GM19452 (cell line): ENCODE measurements around the gene GLIPR2.
"Not testable (repeated sequence)": the region's sequence is repeated elsewhere in the genome, so short reads cannot be mapped to it uniquely, and the experiment has no call there.

Source experiments
- ATAC-seq: cut with Tn5 transposase; IDR thresholded peaks from one replicate; pipeline ENCODE4 v1.9.1; 2021; ENCODE audit not compliant: unreplicated experiment

Gene GLIPR2

DNA sequence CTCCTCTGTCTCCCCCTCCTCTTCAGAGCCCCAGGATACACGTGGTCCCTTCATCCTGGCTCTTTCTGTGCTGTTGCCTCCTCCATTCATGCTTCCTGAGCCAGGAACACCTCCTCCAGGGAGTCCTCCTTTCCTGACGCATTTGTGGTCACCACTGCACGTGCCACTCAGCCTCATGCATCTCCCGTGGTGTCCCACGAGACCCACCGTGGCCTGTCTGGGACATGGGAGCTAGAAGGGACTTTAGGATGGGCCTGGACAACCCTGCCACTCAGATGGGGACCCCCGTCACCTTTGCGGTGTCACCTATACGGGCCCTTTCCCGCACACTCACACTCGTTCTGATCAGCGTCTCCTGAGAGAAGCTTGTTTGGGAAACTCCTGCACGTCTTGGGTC is 6.7 kb downstream of the GLIPR2 start:
- ATAC-seq = no peak

DNA sequence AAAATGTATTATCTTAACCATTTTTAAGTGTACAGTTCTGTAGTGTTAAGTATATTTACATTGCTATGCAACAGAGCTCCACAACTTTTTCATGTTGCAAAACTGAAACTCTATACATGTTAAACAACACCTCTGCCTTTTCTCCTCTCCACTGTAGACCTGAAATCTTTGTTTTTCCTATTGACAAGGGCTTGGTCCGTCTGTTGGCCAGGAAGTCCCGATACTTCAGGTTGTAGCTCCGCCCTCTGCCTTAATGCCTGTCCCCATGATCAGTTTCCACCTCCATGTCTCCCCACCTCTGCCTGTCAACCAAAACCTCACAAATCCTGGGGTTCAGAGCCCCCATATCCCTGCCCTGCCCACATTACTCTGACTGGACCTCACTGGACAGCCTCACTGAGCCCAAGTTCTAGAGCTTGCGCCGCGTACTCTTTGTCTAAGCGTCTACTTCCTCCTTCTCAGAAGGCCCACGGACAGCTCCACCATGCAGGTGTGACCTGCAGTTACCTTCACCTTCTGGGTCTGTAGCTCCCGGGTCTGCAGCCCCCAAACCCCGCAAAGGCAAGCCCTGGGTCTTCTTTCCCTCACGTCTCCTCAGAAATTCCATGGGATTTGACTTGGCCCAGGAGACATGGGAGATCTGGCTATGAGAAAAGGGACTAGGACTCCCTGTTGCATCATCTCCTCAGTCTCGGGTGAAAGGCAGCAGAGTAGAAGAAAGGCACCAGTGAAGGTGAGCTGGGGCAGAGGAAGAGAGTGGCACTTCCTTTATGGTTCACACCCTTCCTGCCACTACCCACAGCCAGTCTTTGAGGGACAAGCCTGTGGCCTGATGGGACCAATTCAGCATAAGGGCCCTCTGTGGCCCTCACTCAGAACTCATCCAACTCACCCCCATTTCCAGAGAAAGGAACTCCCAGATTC is 8.0 kb downstream of the GLIPR2 start:
- no peak for ATAC-seq

DNA sequence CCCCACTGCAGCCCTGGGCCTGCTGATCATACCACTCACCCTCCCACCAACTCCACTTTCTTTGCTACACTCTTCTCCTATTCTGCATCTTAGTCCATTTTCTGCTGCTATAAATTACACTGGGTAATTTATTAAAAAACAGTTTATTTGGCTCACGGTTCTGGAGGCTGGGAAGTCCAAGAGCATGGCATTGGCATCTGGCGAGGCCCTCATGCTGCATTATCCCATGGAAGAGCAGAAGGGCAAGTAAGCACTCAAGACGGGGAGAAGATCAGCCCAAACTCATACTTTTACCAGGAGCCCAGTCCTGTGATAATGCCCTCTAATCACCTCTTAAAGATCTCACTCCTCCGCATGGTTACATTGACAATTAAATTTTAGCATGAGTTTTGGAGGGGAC is 9.4 kb downstream of the GLIPR2 start:
- ATAC-seq = no peak

DNA sequence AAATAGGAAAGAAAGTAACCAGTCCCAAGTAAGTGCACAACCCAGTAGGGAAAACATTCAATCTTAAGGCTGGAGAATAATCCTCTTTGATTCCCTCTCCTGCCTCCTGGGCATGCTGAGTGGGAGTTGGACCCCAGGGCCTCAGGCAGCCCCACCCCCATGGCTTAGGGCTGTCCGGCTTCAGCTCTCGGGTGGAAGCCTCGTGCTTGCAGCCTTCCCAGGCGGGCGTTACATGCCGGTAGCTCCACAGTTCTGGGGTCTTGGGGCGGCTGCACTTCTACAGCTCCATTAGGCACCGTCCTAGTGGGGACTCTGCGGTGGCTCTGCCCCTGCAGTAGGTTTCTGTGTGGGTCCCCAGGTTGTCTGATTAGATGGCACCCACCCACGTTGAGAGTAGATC is 10.1 kb downstream of the GLIPR2 start:
- ATAC-seq = no peak

DNA sequence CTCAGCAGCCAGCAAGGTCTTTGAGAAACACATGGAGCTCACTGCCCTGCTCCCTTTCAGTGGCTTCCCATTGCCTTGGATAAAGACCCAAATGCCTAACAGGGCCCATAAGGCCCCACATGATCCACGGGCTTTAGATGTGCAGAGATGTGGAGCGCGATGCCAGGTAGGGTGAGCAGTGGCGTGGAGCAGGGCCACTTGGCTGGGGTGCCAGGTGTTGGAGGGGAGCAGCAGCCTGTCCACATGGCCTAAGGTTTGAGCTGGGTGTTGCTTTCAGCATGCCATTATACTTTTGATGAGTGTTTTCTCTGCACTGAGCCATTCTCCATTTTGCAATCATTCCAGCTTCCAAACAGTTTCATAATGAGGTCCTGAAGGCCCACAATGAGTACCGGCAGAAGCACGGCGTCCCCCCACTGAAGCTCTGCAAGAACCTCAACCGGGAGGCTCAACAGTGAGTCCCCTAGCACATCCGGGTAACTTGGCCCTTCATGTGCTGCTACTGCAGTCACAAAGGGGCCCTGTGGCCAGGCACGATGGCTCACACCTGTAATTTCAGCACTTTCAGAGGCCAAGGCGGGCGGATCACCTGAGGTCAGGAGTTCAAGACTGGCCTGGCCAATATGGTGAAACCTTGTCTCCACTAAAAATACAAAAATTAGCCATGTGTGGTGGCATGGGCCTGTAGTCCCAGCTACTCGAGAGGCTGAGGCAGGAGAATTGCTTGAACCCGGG is 11.1 kb downstream of the GLIPR2 start:
- no peak for ATAC-seq

DNA sequence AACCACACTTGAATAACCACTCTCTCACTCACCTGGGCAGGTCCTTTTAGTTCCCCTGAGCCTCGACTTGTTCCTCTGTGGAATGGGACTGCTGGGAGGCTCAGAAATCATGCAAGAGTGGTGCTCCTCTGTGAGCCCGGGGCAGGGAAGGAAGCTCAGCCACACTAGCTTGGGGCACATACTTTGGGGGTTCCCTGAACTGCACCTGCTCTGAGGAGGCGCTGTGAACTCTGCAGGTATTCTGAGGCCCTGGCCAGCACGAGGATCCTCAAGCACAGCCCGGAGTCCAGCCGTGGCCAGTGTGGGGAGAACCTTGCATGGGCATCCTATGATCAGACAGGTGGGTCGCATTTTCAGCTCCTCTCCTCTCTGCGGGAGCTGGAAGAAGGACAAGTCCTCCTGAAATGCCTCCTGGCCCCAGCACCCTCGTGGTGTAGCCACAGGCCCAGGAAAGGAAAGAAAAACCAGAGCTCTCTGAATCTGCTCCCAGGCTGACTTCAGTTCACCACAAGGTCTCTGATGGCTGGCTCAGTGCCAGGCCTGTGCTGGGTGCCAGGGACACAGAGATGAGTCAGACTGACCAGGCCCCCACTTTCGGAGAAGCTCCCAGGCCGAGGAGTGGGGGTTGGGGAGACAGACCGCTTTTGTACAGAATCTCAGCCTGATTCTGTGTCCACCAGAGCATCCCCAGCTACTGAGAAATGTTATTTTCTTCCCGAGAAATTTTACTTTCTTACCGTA is 11.9 kb downstream of the GLIPR2 start:
- ATAC-seq = no peak

DNA sequence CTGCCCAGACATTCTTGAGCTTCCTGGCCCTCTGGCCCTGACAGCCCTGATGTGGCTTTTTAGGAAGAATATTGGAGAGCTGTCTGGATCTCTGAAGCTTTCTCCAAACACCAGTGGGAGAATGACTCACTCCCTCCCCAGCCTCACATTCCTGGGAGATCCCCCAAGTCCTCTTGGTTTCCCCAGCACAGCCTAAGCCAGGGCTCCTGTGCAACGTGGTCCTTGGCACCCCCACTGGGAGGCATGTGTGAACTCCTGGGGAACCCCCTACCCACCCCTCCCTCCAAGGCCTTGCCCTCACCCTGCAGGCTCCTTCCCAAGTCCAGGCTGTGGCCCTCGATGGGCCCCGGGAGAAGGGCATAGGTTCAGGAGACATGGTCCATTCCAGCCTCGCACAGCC is 12.7 kb downstream of the GLIPR2 start:
- no peak for ATAC-seq

DNA sequence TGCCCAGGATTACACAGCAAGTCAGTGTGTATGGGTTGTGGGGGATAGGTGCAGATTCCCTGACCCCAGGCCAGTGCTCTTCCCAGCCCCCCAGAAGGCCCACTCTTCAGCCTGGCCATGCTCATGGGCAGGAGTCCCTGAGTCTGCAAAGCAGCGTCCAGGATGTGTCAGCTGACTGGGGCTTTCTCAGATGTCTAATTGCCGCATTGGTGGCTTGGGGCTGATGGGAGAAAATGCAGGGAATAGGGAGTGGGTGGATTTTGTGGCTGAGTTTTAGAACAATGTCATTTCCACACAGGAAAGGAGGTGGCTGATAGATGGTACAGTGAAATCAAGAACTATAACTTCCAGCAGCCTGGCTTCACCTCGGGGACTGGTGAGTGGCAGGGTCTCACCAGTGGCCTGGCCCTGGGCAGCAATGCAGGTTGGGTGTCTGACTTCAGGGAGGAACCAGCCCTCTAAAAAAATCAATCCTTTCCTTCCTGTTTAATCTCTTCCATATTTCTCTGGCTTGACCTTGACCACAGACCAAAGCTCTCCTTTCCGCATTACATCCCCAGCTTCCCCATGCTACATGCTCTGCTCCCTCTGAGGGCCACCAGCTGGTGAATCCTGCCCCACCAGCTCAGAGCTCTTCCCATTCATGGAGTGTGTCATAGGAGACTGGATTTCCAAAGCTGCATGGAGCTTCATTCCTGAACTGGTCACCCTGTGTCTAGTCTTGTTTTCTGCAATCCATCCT is 14.2 kb downstream of the GLIPR2 start:
- no peak for ATAC-seq

DNA sequence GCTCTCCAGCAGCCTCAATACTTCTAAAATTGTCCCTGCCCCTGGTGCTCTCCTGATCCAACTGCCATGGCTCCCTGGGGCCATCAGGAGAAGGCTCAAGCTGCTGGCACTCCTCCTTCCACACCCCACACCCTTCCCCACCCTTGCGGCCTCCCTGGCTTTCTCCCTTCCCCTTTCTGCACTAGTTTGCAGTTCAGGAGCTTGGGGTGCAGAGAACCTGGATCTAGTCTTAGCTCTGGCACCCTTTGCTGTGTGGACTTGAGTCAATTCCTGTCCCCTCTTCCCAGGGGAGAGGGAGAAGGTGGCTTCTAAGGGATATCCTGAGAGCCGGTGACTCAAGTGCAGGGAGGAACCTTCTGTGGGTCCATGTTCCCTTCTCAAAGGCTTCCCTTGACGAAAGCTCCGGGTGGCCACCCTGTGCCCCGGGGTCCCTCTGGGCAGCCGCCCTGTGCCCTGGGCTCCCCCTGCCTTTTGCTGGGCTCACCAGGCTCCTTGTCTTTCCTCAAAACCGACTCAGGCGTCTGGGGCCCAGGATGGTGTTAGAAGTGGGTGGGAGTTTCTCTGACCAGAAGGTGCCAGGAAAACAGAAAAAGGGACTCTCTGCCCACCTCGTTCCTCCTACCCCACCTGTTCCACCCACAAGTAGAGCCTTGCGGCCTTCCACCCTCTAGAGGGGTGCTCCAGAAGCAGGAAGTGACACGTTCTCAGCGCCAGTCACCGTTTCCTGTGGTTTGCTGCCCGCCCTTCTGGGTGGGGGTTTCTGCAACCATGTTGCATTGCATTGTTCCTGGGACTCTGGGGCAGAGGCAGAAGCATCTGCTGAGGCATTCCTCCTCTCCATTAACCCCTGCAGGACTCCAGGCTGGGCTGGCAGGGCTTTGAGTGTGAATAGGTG is 15.0 kb downstream of the GLIPR2 start:
- ATAC-seq = peak; percentile 82

DNA sequence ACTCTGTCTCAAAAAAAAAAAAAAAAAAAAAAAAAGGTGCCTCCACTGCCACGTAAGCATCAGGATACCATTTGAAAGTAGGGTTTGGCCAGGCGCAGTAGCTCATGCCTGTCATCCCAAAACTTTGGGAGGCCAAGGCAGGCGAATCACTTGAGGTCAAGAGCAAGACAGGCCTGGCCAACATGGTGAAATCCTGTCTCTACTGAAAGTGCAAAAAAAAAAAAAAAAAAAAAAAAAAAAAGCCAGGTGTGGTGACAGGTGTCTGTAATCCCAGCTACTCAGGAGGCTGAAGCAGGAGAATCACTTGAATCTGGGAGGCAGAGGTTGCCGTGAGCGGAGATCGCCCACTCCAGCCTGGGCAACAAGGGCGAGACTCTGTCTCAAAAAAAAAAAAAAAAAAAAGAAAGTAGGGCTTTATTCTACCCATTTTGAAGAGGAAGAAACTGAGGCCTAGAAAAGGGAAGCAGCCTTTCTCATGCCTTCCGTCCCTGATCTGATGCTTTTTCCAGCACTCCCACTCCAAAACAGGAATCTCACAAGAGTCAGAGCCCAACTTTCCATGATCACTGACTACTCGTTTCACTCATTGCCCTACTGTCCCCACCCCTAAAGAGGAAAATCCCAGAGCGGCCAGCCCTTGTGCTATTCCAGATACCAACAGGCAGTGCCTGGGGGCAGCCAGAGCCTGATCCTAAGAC is 16.4 kb downstream of the GLIPR2 start:
- ATAC-seq = no peak

DNA sequence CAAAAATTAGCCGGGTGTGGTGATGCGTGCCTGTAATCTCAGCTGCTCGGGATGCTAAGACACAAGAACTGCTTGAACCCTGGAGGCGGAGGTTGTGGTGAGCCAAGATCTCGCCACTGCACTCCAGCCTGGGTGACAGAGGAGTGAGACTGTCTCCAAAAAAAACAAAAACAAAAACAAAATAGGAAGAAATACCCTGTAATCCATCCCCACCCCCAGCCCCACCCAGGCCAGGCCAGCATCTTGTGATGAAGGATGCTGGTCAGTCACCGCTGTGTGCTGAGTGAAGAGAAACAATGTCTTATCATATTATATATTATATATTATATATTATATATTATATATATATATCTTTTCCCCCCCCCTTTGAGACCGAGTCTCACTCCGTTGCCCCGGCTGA is 17.2 kb downstream of the GLIPR2 start:
- no peak for ATAC-seq

DNA sequence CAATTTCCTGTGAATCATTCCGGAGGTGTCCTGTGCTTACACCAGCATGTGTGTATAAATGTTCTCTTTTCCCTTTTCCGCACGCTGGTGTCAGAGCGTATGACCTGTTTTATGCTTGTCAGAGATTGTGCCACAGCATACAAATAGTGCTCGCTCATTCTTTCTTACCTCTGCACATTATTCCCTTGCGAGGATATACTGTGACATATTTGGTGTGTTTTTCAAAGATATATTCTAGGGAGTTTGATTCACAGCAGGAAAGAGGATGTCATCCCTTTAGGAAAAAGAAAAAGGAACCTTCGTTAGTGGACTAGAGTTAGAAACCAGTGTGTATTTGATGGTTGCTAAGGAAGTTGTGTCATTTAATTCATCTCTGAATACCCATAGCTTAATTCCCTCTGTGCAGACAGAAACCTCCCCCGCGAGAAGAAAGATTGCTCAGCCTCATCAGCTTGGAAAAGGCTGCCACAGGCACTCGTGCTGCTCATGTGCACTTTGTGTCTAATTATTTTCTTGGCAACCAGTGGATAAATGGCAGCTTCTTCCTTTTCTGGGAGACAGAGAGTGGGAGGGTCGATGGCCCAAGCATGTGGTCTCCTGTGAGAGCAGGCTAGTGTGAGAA is 17.9 kb downstream of the GLIPR2 start:
- ATAC-seq = no peak

DNA sequence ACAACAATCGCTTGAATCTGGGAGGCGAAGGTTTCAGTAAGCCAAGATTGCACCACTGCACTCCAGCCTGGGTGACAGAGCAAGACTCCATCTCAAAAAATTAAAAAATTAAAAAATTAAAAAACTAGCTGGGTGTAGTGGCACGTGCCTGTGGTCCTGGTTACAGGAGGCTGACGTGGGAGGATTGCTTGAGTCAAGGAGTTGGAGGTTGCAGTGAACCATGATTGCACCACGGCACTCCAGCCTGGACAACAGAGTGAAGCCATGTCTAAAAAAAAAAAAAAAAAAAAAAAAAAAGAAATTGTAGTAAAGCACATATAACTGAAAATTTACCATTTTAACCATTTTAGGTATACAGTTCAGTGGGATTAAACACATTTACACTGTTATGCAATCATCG is 19.6 kb downstream of the GLIPR2 start:
- no peak for ATAC-seq

DNA sequence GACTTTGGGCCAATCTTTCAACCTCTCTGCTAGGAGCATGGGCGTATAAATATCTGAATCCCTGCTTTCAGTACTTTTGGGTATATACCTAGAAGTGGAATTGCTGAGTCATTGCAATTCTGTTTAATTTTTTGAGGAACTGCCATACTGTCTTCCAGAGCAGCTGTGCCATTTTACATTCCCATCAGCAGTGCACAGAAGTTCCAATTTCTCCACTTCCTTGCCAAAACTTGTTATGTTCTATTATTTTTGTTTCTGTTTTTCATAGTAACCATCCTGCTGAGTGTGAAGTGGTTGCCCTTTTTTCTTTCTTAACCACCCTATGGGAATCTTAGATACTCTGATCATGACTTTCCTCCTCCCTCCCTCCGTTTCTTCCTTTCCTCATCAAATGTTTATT is 21.6 kb downstream of the GLIPR2 start:
- no peak for ATAC-seq

DNA sequence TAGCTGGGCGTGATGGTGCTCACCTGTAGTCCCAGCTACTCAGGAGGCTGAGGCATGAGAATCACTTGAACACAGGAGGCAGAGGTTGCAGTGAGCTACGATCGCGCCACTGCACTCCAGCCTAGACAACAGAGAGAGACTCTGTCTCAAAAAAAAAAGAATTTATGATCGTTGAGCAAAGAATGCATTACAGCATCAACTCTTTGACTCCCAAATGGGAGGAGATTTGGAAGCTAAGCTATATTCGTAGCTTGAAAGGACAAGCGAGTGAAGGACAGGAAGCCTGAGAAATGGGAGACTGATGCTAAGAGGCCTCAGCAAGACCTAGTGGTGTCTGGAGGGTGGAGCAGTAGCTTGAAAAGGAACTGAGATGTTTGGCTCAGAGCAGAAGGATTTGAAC is 22.4 kb downstream of the GLIPR2 start:
- ATAC-seq = no peak

DNA sequence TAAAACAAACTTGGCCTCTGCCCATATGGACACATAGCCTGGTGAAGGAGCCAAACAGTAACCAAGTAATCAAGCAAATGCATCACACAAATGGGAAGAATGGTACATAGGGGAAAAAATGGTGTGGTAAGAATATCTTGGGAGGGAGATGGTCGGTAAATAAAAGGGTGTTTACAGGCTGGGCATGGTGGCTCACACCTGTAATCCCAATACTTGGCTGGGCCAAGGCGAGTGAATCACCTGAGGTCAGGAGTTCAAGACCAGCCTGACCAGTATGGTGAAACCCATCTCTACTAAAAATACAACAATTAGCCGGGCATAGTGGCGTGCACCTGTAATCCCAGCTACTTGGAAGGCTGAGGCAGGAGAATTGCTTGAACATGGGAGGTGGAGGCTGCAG is 23.0 kb downstream of the GLIPR2 start:
- not testable (repeated sequence) for ATAC-seq

DNA sequence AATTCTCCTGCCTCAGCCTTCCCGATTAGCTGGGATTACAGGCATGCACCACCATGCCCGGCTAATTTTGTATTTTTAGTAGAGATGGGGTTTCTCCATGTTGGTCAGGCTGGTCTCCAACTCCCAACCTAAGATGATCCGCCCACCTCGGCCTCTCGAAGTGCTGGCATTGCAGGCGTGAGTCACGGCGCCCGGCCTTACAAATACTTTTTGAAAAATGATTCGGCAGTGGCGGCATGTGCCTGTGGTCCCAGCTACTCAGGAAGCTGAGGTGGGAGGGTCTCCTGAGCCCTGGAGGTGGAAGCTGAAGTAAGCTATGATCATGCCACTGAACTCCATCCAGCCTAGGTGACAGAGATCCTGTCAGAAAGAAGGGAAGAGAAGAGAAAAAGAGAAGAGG is 23.6 kb downstream of the GLIPR2 start:
- ATAC-seq = not testable (repeated sequence)

DNA sequence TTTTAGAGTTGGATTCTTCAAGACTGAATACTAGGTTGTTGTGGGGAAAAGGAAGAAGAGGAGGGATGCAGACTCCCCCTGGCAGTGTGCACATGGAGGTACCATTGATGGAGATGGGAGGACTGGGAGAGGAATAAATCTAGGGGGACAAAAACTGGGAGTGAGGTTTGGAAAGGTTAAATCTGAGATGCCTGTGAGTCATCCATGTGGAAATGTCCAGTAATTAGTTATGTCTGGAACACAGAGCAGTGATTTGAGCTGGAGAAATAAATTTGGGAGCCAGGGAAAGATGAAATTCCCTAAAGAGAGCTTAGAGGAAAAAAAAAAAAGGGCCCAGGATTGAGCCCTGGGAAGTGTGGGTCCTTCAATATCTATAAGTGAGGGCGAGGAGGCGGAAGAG is 24.7 kb downstream of the GLIPR2 start:
- no peak for ATAC-seq

DNA sequence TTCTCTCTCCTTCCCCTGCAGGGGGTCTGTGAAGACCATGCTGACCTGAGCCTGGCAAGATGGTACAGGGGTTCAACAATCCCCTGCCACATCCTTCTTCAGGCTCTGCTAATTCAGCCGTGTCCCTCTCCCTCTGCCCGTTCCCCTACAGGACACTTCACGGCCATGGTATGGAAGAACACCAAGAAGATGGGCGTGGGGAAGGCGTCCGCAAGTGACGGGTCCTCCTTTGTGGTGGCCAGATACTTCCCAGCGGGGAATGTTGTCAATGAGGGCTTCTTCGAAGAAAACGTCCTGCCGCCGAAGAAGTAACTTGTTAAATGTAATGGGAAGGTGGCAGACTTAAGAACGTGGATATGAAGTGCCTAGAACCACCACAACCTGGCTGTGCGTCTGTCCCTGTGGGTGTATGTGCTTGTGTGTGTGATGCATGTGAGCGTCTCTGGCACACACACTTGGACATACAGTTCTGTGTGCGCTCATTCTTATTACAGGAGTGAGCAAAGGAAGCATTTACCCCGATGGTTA is 25.7 kb downstream of the GLIPR2 start:
- ATAC-seq = no peak
